CD4-positive, alpha-beta memory T cell (primary cell): ENCODE data around the gene B2M. TPM values are rescaled to one million over a fixed set of nuclear protein-coding genes. Genes with fewer than 3 reads are reported as not detected.
"Not testable (repeated sequence)": the region's sequence is repeated elsewhere in the genome, so short reads cannot be mapped to it uniquely, and the experiment has no call there.

Experiments
- CTCF ChIA-PET: fragments of 350-600 bp; sonication (Branson Sonifier 250); formaldehyde crosslinking; loops from one replicate; lab custom pipeline; 2021; ENCODE audit warnings: inconsistent platforms; ENCODE audit not compliant: partially characterized antibody; lab: Charles Lee
- POLR2A ChIA-PET: fragments of 350-600 bp; sonication (Branson Sonifier 250); formaldehyde crosslinking; loops from one replicate; lab custom pipeline; 2021; ENCODE audit not compliant: partially characterized antibody; lab: Charles Lee
- DNase-seq, 5 donors: peaks; one replicate each; pipeline versions ENCODE4 v3.0.0 to v3.0.0-alpha.2; 2020 to 2022; ENCODE audit warnings: mixed read lengths in 1 of 5
- H3K27ac ChIP-seq: one replicate; pipeline ENCODE4 v1.7.0; 2013; ENCODE audit warnings: low read depth, low read length
- H3K27me3 ChIP-seq: 2 replicates; pipeline ENCODE4 v1.7.0; 2013; ENCODE audit warnings: mild to moderate bottlenecking, low read length, moderate library complexity; ENCODE audit not compliant: insufficient read depth
- H3K36me3 ChIP-seq: 2 replicates; pipeline ENCODE4 v1.7.0; 2013; ENCODE audit warnings: mild to moderate bottlenecking, low read length, moderate library complexity; ENCODE audit not compliant: insufficient read depth
- H3K4me1 ChIP-seq: 2 replicates; pipeline ENCODE4 v1.7.0; 2013; ENCODE audit warnings: mild to moderate bottlenecking, low read length, moderate library complexity; ENCODE audit not compliant: insufficient read depth
- H3K4me3 ChIP-seq, 2 donors: one replicate each; pipeline ENCODE4 v1.7.0; 2013; ENCODE audit warnings: low read length in 2 of 2, mild to moderate bottlenecking in 1 of 2
- H3K9me3 ChIP-seq, 2 donors: one replicate each; pipeline ENCODE4 v1.7.0; 2013; ENCODE audit warnings: low read length in 2 of 2, control low read depth in 1 of 2; ENCODE audit not compliant: control insufficient read depth in 1 of 2
- H3K27ac Mint-ChIP-seq, 7 donors: one replicate each; pipeline ENCODE4 v1.8.0; 2020 to 2021; ENCODE audit warnings: mixed read lengths in 7 of 7, mild to moderate bottlenecking in 6 of 7, inconsistent platforms in 3 of 7, moderate library complexity in 3 of 7
- H3K27me3 Mint-ChIP-seq, 2 donors: one replicate each; pipeline ENCODE4 v1.8.0; 2020 to 2021; ENCODE audit warnings: mixed read lengths in 2 of 2
- H3K36me3 Mint-ChIP-seq, 2 donors: one replicate each; pipeline ENCODE4 v1.8.0; 2020 to 2021; ENCODE audit warnings: mixed read lengths in 2 of 2, inconsistent platforms in 1 of 2, mild to moderate bottlenecking in 1 of 2
- H3K4me1 Mint-ChIP-seq, 4 donors: one replicate each; pipeline ENCODE4 v1.8.0; 2020 to 2021; ENCODE audit warnings: mixed read lengths in 4 of 4, mild to moderate bottlenecking in 1 of 4
- H3K4me3 Mint-ChIP-seq, 8 donors: one replicate each; pipeline ENCODE4 v1.8.0; 2020 to 2021; ENCODE audit warnings: mixed read lengths in 8 of 8, mild to moderate bottlenecking in 7 of 8, moderate library complexity in 6 of 8, inconsistent platforms in 3 of 8
- H3K9me3 Mint-ChIP-seq, 8 donors: one replicate each; pipeline ENCODE4 v1.8.0; 2020 to 2021; ENCODE audit warnings: mixed read lengths in 8 of 8, mild to moderate bottlenecking in 5 of 8, inconsistent platforms in 3 of 8, moderate library complexity in 1 of 8
- intact Hi-C: fragments of 100-400 bp; cut with micrococcal nuclease; formaldehyde crosslinking; loops from one replicate; pipeline ENCODE4 v1.15.1; 2023
- polyA plus RNA-seq, 2 donors: library from polyadenylated mRNA; unstranded; fragments of 300-500 nt; fragmentation: Illumina TruSeq; gene quantifications; one replicate each; pipeline ENCODE4 v1.2.3, GENCODE V29; 2021
- total RNA-seq, 2 experiments: library from RNA; stranded (reverse); gene quantifications; one replicate each; pipeline ENCODE4 v1.2.3, GENCODE V29; 2021

B2M gene
- total and polyA plus RNA-seq, 4 experiments from 2014 or later, result 7,421 to 62,423 (median 21,318) TPM

- H3K36me3 Mint-ChIP-seq, intact Hi-C loops, DNase-seq, POLR2A ChIA-PET, H3K9me3 ChIP-seq, H3K27ac ChIP-seq, H3K4me3 Mint-ChIP-seq, H3K36me3 ChIP-seq, CTCF ChIA-PET, H3K27me3 ChIP-seq, H3K27me3 Mint-ChIP-seq, H3K27ac Mint-ChIP-seq, H3K4me3 ChIP-seq, H3K4me1 ChIP-seq: not testable (repeated sequence)
- Mint-ChIP-seq H3K4me1 (peaks cover 7 to 12% (median 10%) of the 10 kb centered on the region in 4 donors), H3K9me3 (peaks cover 0 to 18% (median 7%) of the 10 kb centered on the region in 8 donors)
Observed at GRCh38 chr15:44743454-44743853, 32.1 kb downstream of the B2M start.

- Histone ChIP-seq H3K36me3 (no peaks in the 10 kb centered on the region), H3K9me3 (peaks cover 0 to 4% of the 10 kb centered on the region in 2 donors), H3K4me1 (no peaks in the 10 kb centered on the region), H3K27ac (no peak overlapping the region), H3K27me3 (no peaks in the 10 kb centered on the region), H3K4me3 (no peak overlapping the region)
- H3K27ac Mint-ChIP-seq, result no peak overlapping the region
- peaks cover 15 to 33% of the 10 kb centered on the region in 2 donors for H3K36me3 Mint-ChIP-seq
- H3K4me1 Mint-ChIP-seq, result peaks cover 3 to 12% (median 11%) of the 10 kb centered on the region in 4 donors
- intact Hi-C loops, result no loop called here
- peaks cover 0 to 40% (median 26%) of the 10 kb centered on the region in 8 donors for H3K9me3 Mint-ChIP-seq
- CTCF ChIA-PET, result interaction anchor here (1.3 kb wide), 1 partner anchor 45 kb away, joined by 3 read pairs; no protein-coding TSS in a partner anchor
- POLR2A ChIA-PET, result interaction anchor here (0.8 to 1.0 kb wide), 2 partner anchors 15 to 90 kb away, joined by 3 read pairs; partner anchors contain the start of gene SPG11
- no peak for DNase-seq
- no peak overlapping the region for H3K4me3 Mint-ChIP-seq
- H3K27me3 Mint-ChIP-seq, result no peaks in the 10 kb centered on the region
Observed at GRCh38 chr15:44753345-44753744, 42.0 kb downstream of the B2M start.

- intact Hi-C loops, result no loop called here
- Mint-ChIP-seq H3K27ac (no peak overlapping the region), H3K36me3 (peaks cover 2 to 5% of the 10 kb centered on the region in 2 donors), H3K27me3 (no peaks in the 10 kb centered on the region), H3K9me3 (no peaks in the 10 kb centered on the region), H3K4me1 (peaks cover 0 to 3% (median 0%) of the 10 kb centered on the region in 4 donors), H3K4me3 (no peak overlapping the region)
- no peaks in the 10 kb centered on the region for H3K36me3 ChIP-seq
- ChIA-PET POLR2A (no interaction called here), CTCF (no interaction called here)
- DNase-seq, result no peak
- H3K27ac ChIP-seq, result no peak overlapping the region
- H3K9me3 ChIP-seq, result no peaks in the 10 kb centered on the region
- H3K4me3 ChIP-seq, result no peak overlapping the region
- no peaks in the 10 kb centered on the region for H3K4me1 ChIP-seq
- no peaks in the 10 kb centered on the region for H3K27me3 ChIP-seq
Observed at GRCh38 chr15:44763187-44763586, 51.9 kb downstream of the B2M start.

GRCh38 chr15:44763848-44764247 lies 52.5 kb downstream of the B2M start:
- Mint-ChIP-seq H3K27ac (no peak overlapping the region), H3K4me1 (peaks cover 0 to 3% (median 0%) of the 10 kb centered on the region in 4 donors), H3K4me3 (no peak overlapping the region), H3K36me3 (peaks cover 2 to 5% of the 10 kb centered on the region in 2 donors), H3K27me3 (no peaks in the 10 kb centered on the region), H3K9me3 (no peaks in the 10 kb centered on the region)
- H3K4me1 ChIP-seq, result no peaks in the 10 kb centered on the region
- intact Hi-C loops, result no loop called here
- CTCF ChIA-PET, result no interaction called here
- H3K9me3 ChIP-seq, result no peaks in the 10 kb centered on the region
- no peak overlapping the region for H3K27ac ChIP-seq
- no peaks in the 10 kb centered on the region for H3K36me3 ChIP-seq
- no peak for DNase-seq
- POLR2A ChIA-PET, result no interaction called here
- no peak overlapping the region for H3K4me3 ChIP-seq
- no peaks in the 10 kb centered on the region for H3K27me3 ChIP-seq

- Mint-ChIP-seq H3K36me3 (peaks cover 4 to 5% of the 10 kb centered on the region in 2 donors), H3K27ac (no peak overlapping the region), H3K27me3 (no peaks in the 10 kb centered on the region), H3K4me3 (no peak overlapping the region), H3K4me1 (no peaks in the 10 kb centered on the region), H3K9me3 (peaks cover 0 to 8% (median 2%) of the 10 kb centered on the region in 8 donors)
- Histone ChIP-seq H3K9me3 (no peaks in the 10 kb centered on the region), H3K27me3 (no peaks in the 10 kb centered on the region), H3K4me1 (no peaks in the 10 kb centered on the region), H3K27ac (no peak overlapping the region), H3K4me3 (no peak overlapping the region), H3K36me3 (no peaks in the 10 kb centered on the region)
- ChIA-PET CTCF (interaction anchor here (0.9 to 2.2 kb wide), 3 partner anchors 9 to 181 kb away, joined by 3 to 5 read pairs (median 3); no protein-coding TSS in a partner anchor), POLR2A (no interaction called here)
- no peak for DNase-seq
- intact Hi-C loops, result no loop called here
Observed at GRCh38 chr15:44765036-44765435, 53.7 kb downstream of the B2M start.

Other genes with a start within 250 kb of the B2M start
- 10 to 100 TPM; 65.0 to 76.8 TPM for gene EIF3J, start 174.4 kb upstream of the B2M start, total RNA-seq
- gene EIF3J, start 174.4 kb upstream of the B2M start, polyA plus RNA-seq, result 10 to 100 TPM; 20.4 to 31.0 TPM
- gene SPG11, start 47.9 kb upstream of the B2M start, total RNA-seq, result 100 to 1,000 TPM; 112 to 121 TPM
- gene SPG11, start 47.9 kb upstream of the B2M start, polyA plus RNA-seq, result 10 to 100 TPM; 12.2 to 26.8 TPM
- 10 to 100 TPM; 62.1 to 62.8 TPM for gene PATL2, start 194 bp upstream of the B2M start, total RNA-seq
- 1 to 10 TPM; 5.7 to 7.5 TPM for gene PATL2, start 194 bp upstream of the B2M start, polyA plus RNA-seq
- gene TRIM69, start 25.0 kb downstream of the B2M start, total RNA-seq, result 10 to 100 TPM; 38.1 to 40.7 TPM
- gene TRIM69, start 25.0 kb downstream of the B2M start, polyA plus RNA-seq, result 10 to 100 TPM; 25.8 to 42.0 TPM
- not detected for gene TERB2, start 245.2 kb downstream of the B2M start, total RNA-seq
- not detected for gene TERB2, start 245.2 kb downstream of the B2M start, polyA plus RNA-seq